NCI-H2081 treated with DMSO at 0.1 percent for 48 hours (cell line): ENCODE results near the gene DNAI2.

Experiments
- DNase-seq: peaks from one replicate; lab custom pipeline; 2025; lab: John Stamatoyannopoulos, UW

The DNAI2 gene

DNA sequence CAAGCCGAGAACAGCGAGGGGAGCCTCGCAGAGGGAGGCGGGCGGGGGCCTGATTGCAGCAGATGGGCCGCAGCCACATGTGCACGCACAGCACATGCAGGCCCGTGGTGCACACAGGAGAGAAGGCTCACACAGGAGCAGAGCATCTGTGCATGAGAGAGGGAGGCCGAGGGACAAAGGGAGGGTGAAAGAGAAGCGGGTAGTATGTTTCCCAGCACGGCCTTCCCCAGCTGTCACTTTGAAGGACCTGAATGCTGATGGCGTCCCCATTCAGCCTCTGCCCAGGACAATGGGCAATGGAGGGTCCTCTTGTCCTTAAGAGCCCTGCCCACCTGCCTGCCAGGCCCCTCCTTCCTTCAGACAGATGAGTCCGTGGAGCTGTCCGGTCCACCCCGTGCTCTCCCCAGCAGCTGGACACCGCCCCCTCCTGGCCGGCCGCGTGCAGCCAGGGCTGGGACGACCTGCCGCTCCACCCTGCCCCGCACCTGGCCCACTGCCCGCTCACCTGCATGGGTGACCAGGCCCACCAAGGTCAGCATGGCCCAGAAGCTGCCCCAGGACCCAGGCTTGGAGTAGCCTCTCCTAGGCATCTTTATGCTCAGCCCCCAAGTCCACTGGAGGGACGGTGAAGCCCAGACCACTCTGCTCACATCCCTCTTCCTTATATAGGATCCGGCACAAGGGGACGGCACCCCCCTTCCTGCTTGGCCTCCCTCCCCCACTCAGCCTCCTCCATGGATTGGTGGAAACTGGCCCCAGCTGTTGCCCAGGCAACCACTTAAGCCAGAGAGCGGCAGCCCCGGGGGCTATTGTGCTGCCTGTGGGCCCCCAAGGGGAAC lies 87.4 kb downstream of the DNAI2 start, which contains the start of gene BTBD17:
BTBD17 (minus strand) TSS at position 639 of the 839 bp plus-strand sequence; CDS start at position 590, 49 bp downstream.
- DNase-seq, result no peak

DNA sequence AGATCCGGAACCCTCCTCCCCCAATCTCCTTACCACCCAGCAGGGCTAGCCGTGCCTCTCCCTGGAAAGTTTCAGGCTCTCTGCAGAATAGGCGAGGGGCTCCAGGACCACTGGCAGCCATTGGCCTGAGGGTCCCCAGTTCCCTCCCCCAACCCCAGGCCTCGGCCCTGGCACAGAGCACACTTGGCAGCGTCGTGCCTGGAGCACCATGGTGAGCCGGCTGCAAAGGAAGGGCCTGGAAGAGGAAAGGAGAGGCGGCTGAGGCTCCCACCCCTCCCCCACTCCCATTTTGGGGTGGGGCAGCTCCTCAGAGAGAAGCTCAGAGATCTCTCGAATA lies 88.0 kb downstream of the DNAI2 start:
- no peak for DNase-seq

DNA sequence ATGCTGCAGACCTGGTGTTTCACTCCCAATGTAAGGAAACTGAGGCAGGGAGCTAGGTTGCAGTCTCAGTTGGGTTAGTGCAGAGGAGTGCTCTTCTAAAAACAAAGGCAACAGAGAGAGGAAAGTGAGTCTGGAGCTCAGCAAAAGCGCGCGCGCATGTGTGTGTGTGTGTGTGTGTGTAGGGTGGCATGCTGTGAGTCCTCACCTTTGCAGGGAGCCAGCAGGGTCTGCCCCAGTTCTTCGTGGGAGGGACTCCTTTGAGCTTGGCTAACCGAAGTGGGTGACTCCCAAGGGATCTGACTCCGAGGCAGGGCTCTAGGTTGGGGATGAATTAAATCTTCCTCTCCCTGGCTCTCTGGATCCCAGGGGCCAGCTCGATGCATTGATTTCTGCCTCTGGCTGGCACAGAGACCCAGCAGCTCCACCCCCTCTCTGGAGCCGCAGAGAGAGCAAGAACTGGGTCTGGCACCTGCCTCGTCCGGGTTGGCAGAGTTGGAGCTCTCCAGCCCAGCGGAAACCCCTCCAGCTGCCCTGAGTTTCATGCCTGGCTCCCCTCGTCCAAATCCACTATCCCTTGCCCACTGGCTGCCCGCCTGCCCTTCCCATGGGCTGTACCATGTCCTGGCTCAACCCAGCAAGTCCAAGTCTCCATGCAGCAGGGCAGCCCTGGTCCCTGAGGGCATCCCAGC lies 88.9 kb downstream of the DNAI2 start:
- DNase-seq, result no peak
